GM23338 (cell line): ENCODE data around the gene SCNN1A.

Source experiments
- CREB1 ChIP-seq: fragments of 250-450 bp; sonication (Bioruptor Pico); IDR thresholded peaks from 2 replicates; pipeline ENCODE4 v1.5.0; 2020; ENCODE audit warnings: low read depth, mild to moderate bottlenecking, moderate library complexity
- CTCF ChIP-seq, 2 experiments: fragments of 200-600 bp in 1 of 2; sonication (generic) in 1 of 2; conservative IDR thresholded peaks; 2 replicates each; pipeline versions ENCODE4 v1.5.1 to v1.6.1; 2016 to 2017; ENCODE audit warnings: antibody characterized with exemption in 2 of 2, low read depth in 2 of 2, mild to moderate bottlenecking in 2 of 2, moderate library complexity in 1 of 2
- EZH2 ChIP-seq: fragments of 200-600 bp; sonication (generic); IDR thresholded peaks from one replicate; pipeline ENCODE4 v1.8.0; 2017; ENCODE audit warnings: antibody characterized with exemption, mild to moderate bottlenecking, low read depth; ENCODE audit not compliant: unreplicated experiment
- EZH2phosphoT487 ChIP-seq: fragments of 200-600 bp; sonication (generic); IDR thresholded peaks from one replicate; pipeline ENCODE4 v1.8.1; 2018; ENCODE audit warnings: antibody characterized with exemption; ENCODE audit not compliant: unreplicated experiment
- POLR2AphosphoS5 ChIP-seq: IDR thresholded peaks from 2 replicates; pipeline ENCODE4 v1.6.1; 2016; ENCODE audit warnings: antibody characterized with exemption, low read depth
- REST ChIP-seq: IDR thresholded peaks from one replicate; pipeline ENCODE4 v1.6.1; 2018; ENCODE audit warnings: antibody characterized with exemption; ENCODE audit not compliant: unreplicated experiment
- ZNF114 ChIP-seq: fragments of 250-450 bp; sonication (Bioruptor Pico); IDR thresholded peaks from 2 replicates; pipeline ENCODE4 v1.5.0; 2020; ENCODE audit warnings: mild to moderate bottlenecking, moderate library complexity
- ZNF331 ChIP-seq: fragments of 250-450 bp; sonication (Bioruptor Pico); IDR thresholded peaks from 2 replicates; pipeline ENCODE4 v1.5.0; 2020; ENCODE audit warnings: low read depth, mild to moderate bottlenecking, moderate library complexity

GRCh38 chr12:6374028-6374785, 1.2 kb downstream of the SCNN1A start:
- TF ChIP-seq CTCF (conservative IDR thresholded peaks at IDR 0.05; ENCODE audit: low read depth in 2 of 2) (no peak), POLR2AphosphoS5 (no peak; the same call in 1 of the 2 replicates), EZH2phosphoT487 (no peak), EZH2 (no peak), REST (no peak), ZNF114 (no peak), CREB1 (CRISPR knock-in tag) (no peak), ZNF331 (CRISPR knock-in tag) (no peak)
